ENCODE results near the gene COMT. TPM values are rescaled to one million over a fixed set of nuclear protein-coding genes. Genes with fewer than 3 reads are reported as not detected.
A peak's percentile ranks its signal among the peaks of the same experiment; 100 is the strongest.

The COMT gene
- total and polyA plus RNA-seq, 9 of the 15 experiments (the other 6 are each of a cell fraction or from before 2014, with no cell fraction given): 12.5 to 351 (median 155) TPM

GRCh38 chr22:19943082-19944026 is 1.8 kb downstream of the COMT start (continued):
- TF ChIP-seq FOXA3 (CRISPR knock-in tag; conservative IDR thresholded peaks at IDR 0.05 in 1 of 2, IDR thresholded peaks at IDR 0.05 in 1 of 2) (peak in 1 of 2 experiments; percentile 53; a peak in 2 of 4 replicates), ZNF354B (CRISPR knock-in tag; IDR thresholded peaks at IDR 0.05) (peak; percentile 85), YY1 (IDR thresholded peaks at IDR 0.05; ENCODE audit: borderline replicate concordance in 1 of 3, control insufficient read depth in 1 of 3, extremely low read depth in 1 of 3, insufficient read depth in 3 of 3, insufficient read length in 1 of 3, insufficient replicate concordance in 2 of 3, low read depth in 1 of 3, low read length in 2 of 3) (peak in 1 of 3 experiments; percentile 18), WHSC1 (IDR thresholded peaks at IDR 0.05; ENCODE audit: low read length) (peak; percentile 94), SMAD4 (CRISPR knock-in tag; conservative IDR thresholded peaks at IDR 0.05) (peak; percentile 91), ZNF398 (CRISPR knock-in tag; IDR thresholded peaks at IDR 0.05) (peak; percentile 80), NFE2L1 (tag; IDR thresholded peaks at IDR 0.05; ENCODE audit: borderline replicate concordance, low read depth) (no peak), ELF2 (CRISPR knock-in tag; IDR thresholded peaks at IDR 0.05) (peak; percentile 62), ZNF76 (CRISPR knock-in tag; IDR thresholded peaks at IDR 0.05; ENCODE audit: borderline replicate concordance) (peak; percentile 88), MCM7 (IDR thresholded peaks at IDR 0.05) (no peak), SP2 (IDR thresholded peaks at IDR 0.05; ENCODE audit: extremely low read depth, low read depth, low read length, poor library complexity, severe bottlenecking) (peak; percentile 8), ZNF830 (CRISPR knock-in tag; IDR thresholded peaks at IDR 0.05) (0 out of 2 replicates have a peak, but pooled peaks have one; percentile 42), KLF10 (CRISPR knock-in tag; IDR thresholded peaks at IDR 0.05) (peak; percentile 20; the same call in 1 of the 2 replicates), RBM17 (IDR thresholded peaks at IDR 0.05; ENCODE audit: borderline replicate concordance, low read depth, low read length) (no peak), RHOXF2B (CRISPR knock-in tag; conservative IDR thresholded peaks at IDR 0.05) (peak; percentile 90; the same call in 1 of the 2 replicates), JUND (IDR thresholded peaks at IDR 0.05; ENCODE audit: borderline replicate concordance, low read depth, low read length) (peak; percentile 79), JUND (tag; IDR thresholded peaks at IDR 0.05; ENCODE audit: borderline replicate concordance, low read depth, low read length) (no peak)
